Adrenal gland (tissue), 5 donors: ENCODE data around the gene MKI67.

Experiments used
- CTCF ChIP-seq, 6 experiments: fragments of 450-650 bp in 4 of 6; fragments of 200-600 bp in 2 of 6; sonication (generic) in 1 of 6; IDR thresholded peaks; 1 replicate in 5 of 6; 2 replicates in 1 of 6; pipeline versions ENCODE4 v1.5.1 to v1.8.0; 2016 to 2021; ENCODE audit warnings: antibody characterized with exemption in 6 of 6, mild to moderate bottlenecking in 2 of 6, moderate library complexity in 1 of 6
- POLR2A ChIP-seq, 2 donors: fragments of 450-650 bp; IDR thresholded peaks; one replicate each; pipeline ENCODE4 v1.6.1; 2017; ENCODE audit warnings: antibody characterized with exemption in 2 of 2, mild to moderate bottlenecking in 2 of 2, moderate library complexity in 1 of 2
- donor health status: DM: no; HTN: no; CAD: no.

GRCh38 chr10:128059266-128059981, 66.8 kb downstream of the MKI67 start:
- no peak for TF ChIP-seq POLR2A (IDR thresholded peaks at IDR 0.05)
- no peak for TF ChIP-seq CTCF (IDR thresholded peaks at IDR 0.05)
